GM21737 (cell line): ENCODE measurements around the gene STAG3.
"Not testable (repeated sequence)": the region's sequence is repeated elsewhere in the genome, so short reads cannot be mapped to it uniquely, and the experiment has no call there.

Source experiments
- ATAC-seq: cut with Tn5 transposase; IDR thresholded peaks from one replicate; pipeline ENCODE4 v1.9.1; 2021; ENCODE audit warnings: mild to moderate bottlenecking, moderate library complexity; ENCODE audit not compliant: unreplicated experiment

The STAG3 gene

GRCh38 chr7:100209493-100209892 lies 31.8 kb downstream of the STAG3 start:
- ATAC-seq = no peak

DNA sequence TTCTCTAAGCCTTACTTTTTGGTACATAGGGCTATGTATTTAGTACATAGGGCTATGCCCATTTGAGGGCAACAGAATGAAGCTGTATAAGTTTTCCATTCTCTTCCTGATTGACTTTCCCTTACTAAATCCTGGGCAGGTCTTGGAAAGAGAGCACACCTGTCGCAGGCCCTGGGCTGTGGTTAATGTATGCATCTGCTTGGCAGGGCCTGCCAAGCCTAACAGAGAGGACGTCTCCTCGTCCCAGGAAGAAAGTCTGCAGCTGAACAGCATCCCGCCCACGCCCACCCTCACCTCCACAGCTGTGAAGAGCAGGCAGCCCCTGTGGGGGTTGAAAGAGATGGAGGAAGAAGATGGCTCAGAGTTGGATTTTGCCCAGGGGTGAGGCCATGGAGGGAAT lies 33.1 kb downstream of the STAG3 start:
- no peak for ATAC-seq

DNA sequence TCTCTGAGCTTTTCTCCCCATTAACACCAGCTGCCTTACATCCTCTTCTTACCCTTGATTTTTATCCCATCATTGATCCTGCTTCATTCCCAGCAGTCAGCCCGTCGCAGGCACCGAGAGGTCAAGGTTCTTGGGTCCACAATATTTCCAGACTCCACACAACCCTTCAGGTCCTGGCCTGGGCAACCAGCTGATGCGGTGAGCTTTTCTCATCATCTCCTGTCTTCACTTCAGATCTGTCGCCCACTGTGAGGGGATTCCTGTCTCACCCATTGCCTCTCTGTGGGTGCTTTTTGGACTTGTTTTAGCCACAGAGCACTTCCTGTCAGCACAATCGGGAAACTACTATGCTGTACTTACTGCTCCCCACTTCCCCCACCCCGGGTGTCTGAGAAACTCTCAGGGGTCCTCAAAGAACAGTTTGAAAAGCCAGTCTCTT lies 33.6 kb downstream of the STAG3 start:
- ATAC-seq = peak; percentile 40

- no peak for ATAC-seq
Observed at GRCh38 chr7:100212631-100213286, 35.0 kb downstream of the STAG3 start.

- ATAC-seq = no peak
Observed at GRCh38 chr7:100213672-100214071, 36.0 kb downstream of the STAG3 start.

DNA sequence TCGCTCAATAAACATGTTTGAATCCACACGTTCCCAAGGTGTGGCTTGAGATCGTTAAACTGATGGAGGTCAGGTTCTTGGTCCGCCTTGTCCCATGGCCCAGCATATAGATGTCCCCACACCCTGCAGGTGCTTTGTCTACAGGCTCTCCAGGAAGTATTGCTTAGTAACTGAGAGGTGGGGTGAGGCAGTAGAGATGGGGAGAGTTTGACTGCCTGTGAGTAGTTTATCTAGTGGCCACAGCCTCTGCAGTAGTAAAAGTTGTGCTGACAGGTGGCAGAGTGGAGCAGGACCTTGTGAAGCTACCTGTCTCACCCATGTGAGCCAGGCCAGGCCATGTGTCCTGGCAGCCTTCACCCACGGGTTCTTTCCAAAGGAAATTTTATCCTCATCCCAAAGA lies 36.6 kb downstream of the STAG3 start:
- not testable (repeated sequence) for ATAC-seq

- ATAC-seq = no peak
Observed at GRCh38 chr7:100215895-100216294, 38.2 kb downstream of the STAG3 start.

GRCh38 chr7:100217934-100218333 lies 40.2 kb downstream of the STAG3 start:
- ATAC-seq = not testable (repeated sequence)

DNA sequence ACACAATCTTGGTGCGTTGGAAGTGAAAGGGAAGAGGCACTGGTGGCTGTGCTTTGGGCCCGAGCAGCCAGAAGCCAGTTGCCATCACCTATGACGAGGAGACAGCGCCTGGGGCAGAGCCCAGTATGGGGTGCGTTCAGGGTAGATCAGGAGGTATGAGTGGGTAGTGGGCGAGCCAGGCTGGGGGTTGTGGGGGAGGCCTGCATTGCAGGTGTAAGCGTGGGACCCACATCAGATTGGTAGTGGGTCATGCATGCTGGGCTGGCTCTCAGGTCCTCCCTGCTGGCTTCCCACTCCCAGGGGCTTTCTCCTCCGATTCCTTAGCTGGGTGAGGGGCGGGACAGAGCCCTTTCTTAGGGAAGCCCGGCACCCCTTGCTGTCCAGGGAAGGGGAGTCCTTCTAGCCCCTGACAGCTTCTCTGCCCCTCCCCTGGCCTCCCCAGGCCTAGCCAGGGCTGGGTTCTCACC lies 41.6 kb downstream of the STAG3 start:
- no peak for ATAC-seq

DNA sequence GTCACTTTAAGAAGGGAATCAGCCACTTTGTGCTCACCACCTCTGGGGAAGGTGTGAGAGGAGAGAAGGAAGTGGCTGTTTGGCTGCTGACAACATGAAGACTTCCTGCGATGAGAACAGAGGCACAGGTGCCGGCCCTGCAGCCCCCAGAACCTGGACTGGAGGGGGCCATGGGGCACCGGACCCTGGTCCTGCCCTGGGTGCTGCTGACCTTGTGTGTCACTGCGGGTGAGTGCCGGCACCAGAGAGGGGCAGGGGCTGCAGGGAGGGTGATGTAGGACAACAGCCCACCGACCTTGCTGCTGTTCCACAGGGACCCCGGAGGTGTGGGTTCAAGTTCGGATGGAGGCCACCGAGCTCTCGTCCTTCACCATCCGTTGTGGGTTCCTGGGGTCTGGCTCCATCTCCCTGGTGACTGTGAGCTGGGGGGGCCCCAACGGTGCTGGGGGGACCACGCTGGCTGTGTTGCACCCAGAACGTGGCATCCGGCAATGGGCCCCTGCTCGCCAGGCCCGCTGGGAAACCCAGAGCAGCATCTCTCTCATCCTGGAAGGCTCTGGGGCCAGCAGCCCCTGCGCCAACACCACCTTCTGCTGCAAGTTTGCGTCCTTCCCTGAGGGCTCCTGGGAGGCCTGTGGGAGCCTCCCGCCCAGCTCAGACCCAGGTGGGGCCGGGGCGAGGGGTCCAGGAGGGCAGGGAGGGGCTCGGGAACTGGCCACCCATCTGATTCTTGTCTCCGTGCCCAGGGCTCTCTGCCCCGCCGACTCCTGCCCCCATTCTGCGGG lies 42.3 kb downstream of the STAG3 start, which contains the start of gene PVRIG:
TSS of gene PVRIG (plus strand) at position 149 of the 785 bp plus-strand sequence. CDS start at position 171, 22 bp downstream.
- not testable (repeated sequence) for ATAC-seq

DNA sequence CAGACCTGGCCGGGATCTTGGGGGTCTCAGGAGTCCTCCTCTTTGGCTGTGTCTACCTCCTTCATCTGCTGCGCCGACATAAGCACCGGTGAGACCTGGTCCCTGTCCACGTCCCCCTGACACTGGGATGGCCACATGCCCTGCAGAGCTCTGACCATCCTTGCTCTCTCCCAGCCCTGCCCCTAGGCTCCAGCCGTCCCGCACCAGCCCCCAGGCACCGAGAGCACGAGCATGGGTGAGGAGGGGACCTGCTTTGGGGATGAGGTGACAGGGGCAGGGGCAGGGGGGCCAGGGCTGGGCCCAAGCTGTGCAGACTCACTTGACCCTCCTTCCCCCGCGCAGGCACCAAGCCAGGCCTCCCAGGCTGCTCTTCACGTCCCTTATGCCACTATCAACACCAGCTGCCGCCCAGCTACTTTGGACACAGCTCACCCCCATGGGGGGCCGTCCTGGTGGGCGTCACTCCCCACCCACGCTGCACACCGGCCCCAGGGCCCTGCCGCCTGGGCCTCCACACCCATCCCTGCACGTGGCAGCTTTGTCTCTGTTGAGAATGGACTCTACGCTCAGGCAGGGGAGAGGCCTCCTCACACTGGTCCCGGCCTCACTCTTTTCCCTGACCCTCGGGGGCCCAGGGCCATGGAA lies 43.0 kb downstream of the STAG3 start:
- peak; percentile 8 for ATAC-seq

DNA sequence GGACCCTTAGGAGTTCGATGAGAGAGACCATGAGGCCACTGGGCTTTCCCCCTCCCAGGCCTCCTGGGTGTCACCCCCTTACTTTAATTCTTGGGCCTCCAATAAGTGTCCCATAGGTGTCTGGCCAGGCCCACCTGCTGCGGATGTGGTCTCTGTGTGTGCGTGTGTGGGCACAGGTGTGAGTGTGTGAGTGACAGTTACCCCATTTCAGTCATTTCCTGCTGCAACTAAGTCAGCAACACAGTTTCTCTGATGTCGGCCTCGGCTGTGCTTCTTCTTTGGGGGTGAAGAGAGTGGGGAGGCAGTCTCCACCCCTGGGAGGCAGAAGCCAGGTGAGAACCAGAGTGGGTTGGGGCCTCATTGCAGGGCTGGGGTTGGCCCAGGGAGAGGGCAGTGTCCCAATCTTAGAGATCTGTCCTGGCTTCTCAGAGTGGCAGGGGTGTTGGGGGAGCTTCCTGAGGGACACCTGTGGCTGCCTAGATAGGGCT lies 43.6 kb downstream of the STAG3 start:
- peak; percentile 44 for ATAC-seq

DNA sequence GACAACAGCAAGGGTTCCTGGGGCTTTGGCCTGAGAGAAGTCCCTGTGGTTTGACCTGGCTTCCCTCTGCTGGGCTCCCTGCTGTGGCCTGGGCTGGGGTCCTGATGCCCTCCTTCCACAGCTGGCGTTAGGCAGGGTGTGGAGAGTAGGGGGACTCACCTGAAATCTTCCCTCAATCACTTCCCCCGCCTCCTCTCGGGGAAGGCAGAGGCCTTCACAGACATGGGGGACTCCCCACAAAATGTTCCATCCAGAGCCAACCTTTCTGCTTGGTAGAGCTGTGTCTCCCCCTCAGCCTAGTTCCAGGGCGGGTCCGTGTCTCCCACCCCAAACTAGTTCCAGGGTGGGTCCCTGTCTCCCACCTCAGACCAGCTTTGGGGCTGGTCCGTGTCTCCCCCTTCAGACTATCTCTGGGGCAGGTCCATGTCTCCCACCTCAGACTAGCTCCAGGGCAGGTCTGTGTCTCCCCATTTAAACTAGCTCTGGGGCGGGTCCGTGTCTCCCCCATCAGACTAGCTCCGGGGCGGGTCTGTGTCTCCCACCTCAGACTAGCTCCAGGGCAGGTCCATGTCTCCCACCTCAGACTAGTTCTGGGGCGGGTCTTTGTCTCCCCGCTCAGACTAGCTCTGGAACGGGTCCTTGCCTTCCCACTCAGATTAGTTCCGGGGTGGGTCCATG lies 44.2 kb downstream of the STAG3 start:
- ATAC-seq = no peak

DNA sequence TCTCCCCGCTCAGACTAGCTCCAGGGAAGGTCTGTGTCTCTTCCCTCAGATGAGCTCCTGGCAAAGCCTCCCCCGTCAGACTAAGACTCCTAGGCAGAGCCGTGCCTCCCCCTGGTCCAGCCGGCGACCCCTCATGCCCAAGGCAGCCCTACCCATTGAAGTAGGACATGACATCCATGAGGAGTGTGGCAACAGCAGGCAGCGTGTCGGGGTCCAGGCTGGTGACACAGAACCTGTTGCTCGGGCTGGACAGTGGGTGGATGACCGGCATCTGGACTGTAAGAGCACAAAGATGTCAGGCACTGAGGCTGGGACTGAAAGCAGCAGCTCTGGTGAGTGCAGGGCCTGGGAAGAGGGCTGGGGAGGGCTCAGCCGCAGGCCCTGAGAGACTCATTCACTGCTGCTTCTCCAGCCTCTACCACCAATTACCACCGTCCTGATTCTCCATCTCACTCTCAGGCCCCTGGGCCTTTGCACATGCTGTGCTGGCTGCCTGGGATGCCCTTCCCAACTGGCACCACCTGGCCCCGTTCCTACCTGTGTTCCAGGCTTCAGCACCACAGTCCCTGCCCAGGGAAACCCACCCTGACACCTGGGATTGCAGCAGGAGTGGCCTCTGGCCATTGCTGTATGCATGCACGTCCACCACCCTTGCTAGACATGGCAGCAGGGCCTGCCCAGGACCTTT lies 44.9 kb downstream of the STAG3 start:
- no peak for ATAC-seq

DNA sequence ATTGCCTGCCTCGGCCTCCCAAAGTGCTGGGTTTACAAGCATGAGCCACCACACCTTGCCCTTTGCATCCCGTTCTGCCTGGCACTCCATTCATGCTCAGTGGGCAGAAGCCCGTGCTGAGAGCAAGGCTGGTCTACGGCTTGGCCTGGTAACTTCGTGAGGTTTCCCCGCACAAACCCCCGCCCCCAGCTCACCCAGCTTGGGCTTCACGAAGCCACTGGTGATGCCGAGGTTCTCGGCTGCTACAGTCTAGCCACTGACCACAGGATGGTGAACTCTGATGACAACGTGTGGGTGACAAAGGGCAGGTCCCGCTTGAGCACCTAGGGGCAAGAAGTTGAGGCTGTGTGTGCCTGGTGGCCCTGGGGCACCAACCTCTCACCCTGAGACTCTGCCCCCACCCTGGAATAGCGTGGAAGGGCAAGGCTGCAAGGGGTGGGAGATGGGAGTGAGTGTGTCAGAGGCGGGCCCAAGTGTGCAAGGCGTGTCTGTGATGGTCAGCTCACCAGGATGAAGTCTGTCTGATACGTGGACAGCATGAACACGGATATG lies 45.7 kb downstream of the STAG3 start:
- ATAC-seq = not testable (repeated sequence)

- not testable (repeated sequence) for ATAC-seq
Observed at GRCh38 chr7:100224891-100225290, 47.2 kb downstream of the STAG3 start.

DNA sequence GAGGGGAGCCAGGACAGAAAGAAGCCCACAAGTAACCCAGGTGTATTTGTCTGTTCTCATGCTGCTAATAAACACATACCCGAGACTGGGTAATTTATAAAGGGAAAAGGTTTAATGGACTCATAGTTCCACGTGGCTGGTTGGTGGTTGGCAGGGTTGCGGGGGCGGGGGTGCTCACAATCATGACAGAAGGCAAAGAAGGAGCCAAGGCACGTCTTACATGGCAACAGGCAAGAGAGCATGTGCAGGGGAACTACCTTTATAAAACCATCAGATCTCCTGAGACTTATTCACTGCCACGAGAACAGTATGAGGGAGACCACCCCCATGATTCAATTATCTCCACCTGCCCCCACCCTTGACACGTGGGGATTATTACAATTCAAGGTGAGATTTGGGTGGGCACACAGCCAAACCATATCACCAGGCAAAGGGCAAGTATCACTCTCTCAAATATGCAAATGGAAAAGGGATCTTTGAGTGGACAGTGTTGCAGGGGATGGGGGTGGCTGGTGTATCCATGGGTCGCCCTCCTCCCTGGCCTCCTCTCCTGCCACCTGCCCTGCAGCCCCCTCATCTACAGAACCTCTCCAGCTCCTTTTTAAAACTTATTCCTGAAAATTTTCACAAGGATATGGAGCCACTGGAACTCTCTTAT lies 57.1 kb downstream of the STAG3 start:
- ATAC-seq = not testable (repeated sequence)

DNA sequence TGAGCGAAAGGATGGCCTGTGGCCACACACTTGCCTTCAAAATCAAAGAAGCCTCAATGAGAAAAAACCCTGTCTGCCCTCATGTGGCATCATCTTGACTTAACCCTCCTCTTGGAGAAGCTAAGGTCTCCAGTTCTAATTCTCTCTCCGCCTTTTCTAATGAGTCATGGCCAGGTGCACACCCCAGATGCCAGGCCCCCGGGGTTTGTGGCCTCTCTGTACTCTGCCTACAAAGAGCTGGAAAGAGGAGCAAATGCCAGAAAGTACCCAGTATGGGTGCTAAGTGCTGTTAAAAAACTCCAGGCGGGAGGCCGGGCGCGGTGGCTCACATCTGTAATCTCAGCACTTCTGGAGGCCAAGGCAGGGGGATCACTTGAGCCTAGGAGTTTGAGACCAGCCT lies 62.3 kb downstream of the STAG3 start:
- not testable (repeated sequence) for ATAC-seq

- not testable (repeated sequence) for ATAC-seq
Observed at GRCh38 chr7:100243385-100243784, 65.7 kb downstream of the STAG3 start.
